SJSA1 (cell line): Measurements from ENCODE around the gene SHTN1. TPM values are rescaled to one million over a fixed set of nuclear protein-coding genes. Genes with fewer than 3 reads are reported as not detected.

Source experiments
- DNase-seq, 2 experiments: peaks; one replicate each; pipeline ENCODE4 v3.0.0-alpha.2; 2015 to 2020; ENCODE audit warnings: low spot score in 2 of 2, low read depth in 1 of 2
- H3K27ac ChIP-seq: fragments of 250-450 bp; sonication (Bioruptor Pico); 2 replicates; pipeline ENCODE4 v1.5.1; 2020; ENCODE audit warnings: mild to moderate bottlenecking, moderate library complexity
- H3K27me3 ChIP-seq: fragments of 250-450 bp; sonication (Bioruptor Pico); replicated peaks from 2 replicates; pipeline ENCODE4 v1.5.1; 2020; ENCODE audit warnings: mild to moderate bottlenecking, moderate library complexity
- H3K36me3 ChIP-seq: fragments of 250-450 bp; sonication (Bioruptor Pico); 2 replicates; pipeline ENCODE4 v1.5.1; 2020; ENCODE audit warnings: mild to moderate bottlenecking
- H3K4me1 ChIP-seq: fragments of 250-450 bp; sonication (Bioruptor Pico); replicated peaks from 2 replicates; pipeline ENCODE4 v1.6.1; 2021; ENCODE audit warnings: mild to moderate bottlenecking
- H3K4me3 ChIP-seq: fragments of 250-450 bp; sonication (Bioruptor Pico); 2 replicates; pipeline ENCODE4 v1.5.1; 2020; ENCODE audit warnings: mild to moderate bottlenecking
- H3K9me3 ChIP-seq: fragments of 250-450 bp; sonication (Bioruptor Pico); replicated peaks from 2 replicates; pipeline ENCODE4 v1.5.1; 2020; ENCODE audit warnings: mild to moderate bottlenecking
- total RNA-seq: library from RNA; depleted of rRNA; stranded (reverse); fragments of >200 nt; shearing (Covaris generic); gene quantifications from 2 replicates; pipeline ENCODE4 v1.2.3, GENCODE V29; 2014

SHTN1 gene
- total RNA-seq, 1 experiment from 2014 or later, result 6.5 TPM

- no peak overlapping the region for H3K4me3 ChIP-seq
- no peaks in the 10 kb centered on the region for H3K9me3 ChIP-seq
- H3K36me3 ChIP-seq, result peaks cover 12% of the 10 kb centered on the region
- H3K27ac ChIP-seq, result peak overlapping the region; percentile 59
- H3K27me3 ChIP-seq, result no peaks in the 10 kb centered on the region
- peaks cover 31% of the 10 kb centered on the region for H3K4me1 ChIP-seq
- DNase-seq, result no peak
Measured at GRCh38 chr10:116889066-116889465, 115.9 kb downstream of the SHTN1 start.

- Histone ChIP-seq H3K27ac (peak overlapping the region; percentile 59), H3K9me3 (no peaks in the 10 kb centered on the region), H3K36me3 (peaks cover 15% of the 10 kb centered on the region), H3K27me3 (no peaks in the 10 kb centered on the region), H3K4me3 (no peak overlapping the region), H3K4me1 (peaks cover 31% of the 10 kb centered on the region)
- peak; percentile 78 to 81 for DNase-seq
Measured at GRCh38 chr10:116888380-116889055, 116.5 kb downstream of the SHTN1 start.

- no peak for DNase-seq
- H3K27me3 ChIP-seq, result no peaks in the 10 kb centered on the region
- peaks cover 27% of the 10 kb centered on the region for H3K4me1 ChIP-seq
- H3K27ac ChIP-seq, result no peak overlapping the region
- H3K36me3 ChIP-seq, result peaks cover 18% of the 10 kb centered on the region
- H3K9me3 ChIP-seq, result no peaks in the 10 kb centered on the region
- no peak overlapping the region for H3K4me3 ChIP-seq
Measured at GRCh38 chr10:116886772-116887171, 118.2 kb downstream of the SHTN1 start.

- Histone ChIP-seq H3K9me3 (no peaks in the 10 kb centered on the region), H3K36me3 (peaks cover 11% of the 10 kb centered on the region), H3K4me1 (peaks cover 7% of the 10 kb centered on the region), H3K27ac (no peak overlapping the region), H3K27me3 (peaks cover 3% of the 10 kb centered on the region; the same call in 1 of the 2 replicates), H3K4me3 (no peak overlapping the region)
- no peak for DNase-seq
Measured at GRCh38 chr10:116882639-116883038, 122.3 kb downstream of the SHTN1 start.

GRCh38 chr10:116880716-116881482, 124.1 kb downstream of the SHTN1 start:
- no peak overlapping the region for H3K27ac ChIP-seq
- no peaks in the 10 kb centered on the region for H3K9me3 ChIP-seq
- peak; percentile 22 to 49 for DNase-seq
- peaks cover 3% of the 10 kb centered on the region; the same call in 1 of the 2 replicates for H3K27me3 ChIP-seq
- peaks cover 8% of the 10 kb centered on the region for H3K36me3 ChIP-seq
- H3K4me1 ChIP-seq, result peaks cover 7% of the 10 kb centered on the region; the same call in 1 of the 2 replicates
- no peak overlapping the region for H3K4me3 ChIP-seq

GRCh38 chr10:116879817-116880216, 125.2 kb downstream of the SHTN1 start:
- no peak for DNase-seq
- Histone ChIP-seq H3K4me3 (no peak overlapping the region), H3K9me3 (no peaks in the 10 kb centered on the region), H3K27ac (no peak overlapping the region), H3K36me3 (peaks cover 8% of the 10 kb centered on the region), H3K4me1 (peaks cover 7% of the 10 kb centered on the region; the same call in 1 of the 2 replicates), H3K27me3 (peaks cover 3% of the 10 kb centered on the region; the same call in 1 of the 2 replicates)

GRCh38 chr10:116878123-116878522, 126.9 kb downstream of the SHTN1 start:
- H3K36me3 ChIP-seq, result no peaks in the 10 kb centered on the region
- no peaks in the 10 kb centered on the region for H3K9me3 ChIP-seq
- H3K4me1 ChIP-seq, result peaks cover 7% of the 10 kb centered on the region; the same call in 1 of the 2 replicates
- DNase-seq, result no peak
- peaks cover 10% of the 10 kb centered on the region; the same call in 1 of the 2 replicates for H3K27me3 ChIP-seq
- no peak overlapping the region for H3K27ac ChIP-seq
- H3K4me3 ChIP-seq, result no peak overlapping the region

- no peaks in the 10 kb centered on the region for H3K36me3 ChIP-seq
- peaks cover 7% of the 10 kb centered on the region; the same call in 1 of the 2 replicates for H3K4me1 ChIP-seq
- H3K27me3 ChIP-seq, result peaks cover 14% of the 10 kb centered on the region; the same call in 1 of the 2 replicates
- H3K4me3 ChIP-seq, result no peak overlapping the region
- DNase-seq, result no peak
- H3K27ac ChIP-seq, result no peak overlapping the region
- H3K9me3 ChIP-seq, result no peaks in the 10 kb centered on the region
Measured at GRCh38 chr10:116877391-116877790, 127.6 kb downstream of the SHTN1 start.

GRCh38 chr10:116875897-116876296, 129.1 kb downstream of the SHTN1 start:
- Histone ChIP-seq H3K36me3 (no peaks in the 10 kb centered on the region), H3K27ac (no peak overlapping the region), H3K27me3 (peaks cover 14% of the 10 kb centered on the region; the same call in 1 of the 2 replicates), H3K4me1 (peaks cover 6% of the 10 kb centered on the region; the same call in 1 of the 2 replicates), H3K9me3 (no peaks in the 10 kb centered on the region), H3K4me3 (no peak overlapping the region)
- no peak for DNase-seq

- Histone ChIP-seq H3K9me3 (no peaks in the 10 kb centered on the region), H3K27ac (no peak overlapping the region), H3K36me3 (no peaks in the 10 kb centered on the region), H3K4me3 (no peak overlapping the region), H3K27me3 (peaks cover 14% of the 10 kb centered on the region; the same call in 1 of the 2 replicates), H3K4me1 (no peaks in the 10 kb centered on the region)
- DNase-seq, result no peak
Measured at GRCh38 chr10:116873134-116873533, 131.9 kb downstream of the SHTN1 start.

GRCh38 chr10:116870949-116871348, 134.0 kb downstream of the SHTN1 start:
- no peak overlapping the region for H3K27ac ChIP-seq
- H3K36me3 ChIP-seq, result no peaks in the 10 kb centered on the region
- no peaks in the 10 kb centered on the region for H3K4me1 ChIP-seq
- no peak for DNase-seq
- no peaks in the 10 kb centered on the region for H3K9me3 ChIP-seq
- H3K27me3 ChIP-seq, result peaks cover 14% of the 10 kb centered on the region; the same call in 1 of the 2 replicates
- no peak overlapping the region for H3K4me3 ChIP-seq

- H3K27me3 ChIP-seq, result peaks cover 12% of the 10 kb centered on the region; the same call in 1 of the 2 replicates
- DNase-seq, result no peak
- H3K9me3 ChIP-seq, result no peaks in the 10 kb centered on the region
- no peaks in the 10 kb centered on the region for H3K36me3 ChIP-seq
- no peaks in the 10 kb centered on the region for H3K4me1 ChIP-seq
- H3K27ac ChIP-seq, result no peak overlapping the region
- H3K4me3 ChIP-seq, result no peak overlapping the region
Measured at GRCh38 chr10:116868722-116869121, 136.3 kb downstream of the SHTN1 start.

- H3K4me1 ChIP-seq, result no peaks in the 10 kb centered on the region
- H3K9me3 ChIP-seq, result no peaks in the 10 kb centered on the region
- no peak for DNase-seq
- H3K27me3 ChIP-seq, result peaks cover 7% of the 10 kb centered on the region; the same call in 1 of the 2 replicates
- H3K36me3 ChIP-seq, result no peaks in the 10 kb centered on the region
- H3K4me3 ChIP-seq, result no peak overlapping the region
- no peak overlapping the region for H3K27ac ChIP-seq
Measured at GRCh38 chr10:116868198-116868676, 136.8 kb downstream of the SHTN1 start.
